ENCODE data around the gene HEG1.

The HEG1 gene

GRCh38 chr3:124995460-124995994, 60.3 kb downstream of the HEG1 start:
- peak; percentile 46 for DNase-seq (ENCODE audit: insufficient read length, low spot score)
- peak; percentile 81 for TF ChIP-seq CTCF (IDR thresholded peaks at IDR 0.05; ENCODE audit: insufficient read depth, missing control alignments)
- no peak for FAIRE-seq

GRCh38 chr3:124993466-124993865, 62.3 kb downstream of the HEG1 start:
- no peak for TF ChIP-seq CTCF (IDR thresholded peaks at IDR 0.05; ENCODE audit: insufficient read depth, missing control alignments)
- no peak for DNase-seq (ENCODE audit: insufficient read length, low spot score)
- FAIRE-seq = no peak

GRCh38 chr3:124992041-124992440, 63.8 kb downstream of the HEG1 start:
- FAIRE-seq = no peak
- TF ChIP-seq CTCF (IDR thresholded peaks at IDR 0.05; ENCODE audit: insufficient read depth, missing control alignments) = no peak
- DNase-seq (ENCODE audit: insufficient read length, low spot score) = no peak

GRCh38 chr3:124986192-124987143, 69.3 kb downstream of the HEG1 start:
- no peak for FAIRE-seq
- TF ChIP-seq CTCF (IDR thresholded peaks at IDR 0.05; ENCODE audit: insufficient read depth, missing control alignments) = peak; percentile 17

GRCh38 chr3:124985349-124985748, 70.4 kb downstream of the HEG1 start:
- DNase-seq (ENCODE audit: insufficient read length, low spot score) (no peak), FAIRE-seq (no peak)
- TF ChIP-seq CTCF (IDR thresholded peaks at IDR 0.05; ENCODE audit: insufficient read depth, missing control alignments) = no peak

More at GRCh38 chr3:124986192-124987143, 69.3 kb downstream of the HEG1 start:
- no peak for DNase-seq (ENCODE audit: insufficient read length, low spot score)

- FAIRE-seq = no peak
- DNase-seq (ENCODE audit: insufficient read length, low spot score) = no peak
- TF ChIP-seq CTCF (IDR thresholded peaks at IDR 0.05; ENCODE audit: insufficient read depth, missing control alignments) = no peak
Measured at GRCh38 chr3:124984754-124985153, 71.0 kb downstream of the HEG1 start.

- FAIRE-seq = no peak
- no peak for DNase-seq (ENCODE audit: insufficient read length, low spot score)
- TF ChIP-seq CTCF (IDR thresholded peaks at IDR 0.05; ENCODE audit: insufficient read depth, missing control alignments) = no peak
Measured at GRCh38 chr3:124982855-124983254, 72.9 kb downstream of the HEG1 start.

All from D721Med (cell line).